Measurements from ENCODE around the gene STARD13. TPM values are rescaled to one million over a fixed set of nuclear protein-coding genes. Genes with fewer than 3 reads are reported as not detected.

The STARD13 gene
- polyA plus RNA-seq, 3 donors from 2014 or later = not detected

DNA sequence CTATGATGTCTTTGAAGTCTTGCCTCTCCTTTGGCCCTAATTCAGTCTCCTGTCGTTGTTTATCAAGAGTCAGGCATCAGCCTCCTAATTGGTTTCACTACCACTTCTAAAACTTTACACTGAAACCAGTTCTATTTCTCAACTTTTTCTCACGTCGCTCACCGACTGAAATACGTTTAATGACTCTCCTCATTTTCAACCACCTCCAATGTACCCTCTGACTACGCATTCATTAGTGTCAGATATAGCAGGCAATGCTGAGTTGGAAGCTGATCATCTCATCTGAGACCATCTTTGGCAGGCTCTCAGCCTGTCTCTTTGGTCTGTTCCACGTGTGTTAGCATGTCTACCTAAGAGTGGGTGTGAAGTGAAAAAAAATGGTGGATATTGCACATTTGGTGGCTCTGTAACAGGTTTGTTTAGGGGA lies 141.2 kb downstream of the STARD13 start:
- Mint-ChIP-seq H3K36me3 (peaks cover 0 to 2% (median 0%) of the 10 kb centered on the region in 3 donors), H3K27ac (no peak overlapping the region), H3K27me3 (ENCODE audit: low read depth in 3 of 3) (peaks cover 0 to 2% (median 0%) of the 10 kb centered on the region in 3 donors), H3K9me3 (peaks cover 0 to 4% (median 0%) of the 10 kb centered on the region in 6 donors), H3K4me3 (no peak overlapping the region), H3K4me1 (no peaks in the 10 kb centered on the region)
- no peak for DNase-seq

DNA sequence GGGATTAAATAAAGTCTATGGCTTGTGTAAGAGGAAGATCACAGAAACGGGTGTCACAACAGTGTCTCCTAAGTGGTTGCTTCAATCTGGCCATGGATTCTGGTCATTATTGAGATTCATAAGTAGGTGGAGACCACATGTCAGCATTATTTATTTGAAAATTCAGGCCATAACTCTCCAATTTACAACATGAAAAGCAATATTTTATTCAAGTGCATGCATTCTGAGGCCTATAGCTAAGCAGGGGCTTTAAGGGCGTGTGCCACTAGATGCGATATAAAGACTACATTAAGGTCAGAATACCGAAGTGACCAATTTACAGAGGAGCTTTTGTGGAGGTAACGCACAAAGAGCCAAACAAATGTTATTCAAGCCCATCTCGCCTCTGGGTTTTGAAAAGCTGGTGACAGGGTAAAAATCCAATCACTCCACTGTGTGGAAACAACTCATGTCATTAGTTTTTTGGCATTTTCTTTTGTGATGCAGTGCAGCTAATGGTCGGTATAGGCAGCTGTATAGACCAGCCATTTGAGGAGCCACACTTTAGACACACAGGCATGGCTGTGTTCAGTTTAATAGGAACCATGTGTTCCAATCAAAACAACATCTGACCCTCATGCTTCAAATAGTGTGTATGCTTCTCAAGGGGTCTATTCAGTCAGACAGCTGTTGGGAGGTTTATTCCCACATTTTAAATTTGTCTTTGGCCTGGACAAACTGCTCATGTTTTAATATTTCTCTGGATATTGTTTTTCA lies 145.6 kb downstream of the STARD13 start:
- H3K27ac Mint-ChIP-seq = no peak overlapping the region
- no peak for DNase-seq
- peaks cover 0 to 4% (median under 1%) of the 10 kb centered on the region in 6 donors for H3K9me3 Mint-ChIP-seq
- H3K27me3 Mint-ChIP-seq (ENCODE audit: low read depth in 3 of 3) = peaks cover 2 to 7% (median 5%) of the 10 kb centered on the region in 3 donors
- H3K4me1 Mint-ChIP-seq = no peaks in the 10 kb centered on the region
- no peak overlapping the region for H3K4me3 Mint-ChIP-seq
- peaks cover 0 to 2% (median 0%) of the 10 kb centered on the region in 3 donors for H3K36me3 Mint-ChIP-seq

DNA sequence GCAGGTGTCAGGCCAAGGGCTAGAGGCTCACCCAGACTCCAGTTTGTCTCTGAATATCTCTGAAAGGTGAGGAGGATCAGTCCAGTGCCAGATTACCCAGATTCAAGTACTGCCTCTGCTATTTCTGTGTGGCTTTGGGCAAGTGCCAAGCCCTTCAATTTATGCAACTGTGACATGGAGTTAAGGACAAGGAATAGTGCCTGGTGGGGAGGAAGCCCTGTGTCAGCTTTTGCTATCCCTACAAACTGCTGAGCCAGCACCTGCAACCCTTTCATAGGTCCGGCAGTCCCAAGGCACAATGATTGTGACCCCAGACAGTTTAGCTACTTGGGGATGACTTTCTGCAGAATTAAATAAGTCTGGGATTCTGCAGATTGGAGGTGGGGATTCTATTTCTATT lies 146.4 kb downstream of the STARD13 start:
- Mint-ChIP-seq H3K4me3 (no peak overlapping the region), H3K27me3 (ENCODE audit: low read depth in 3 of 3) (peaks cover 2 to 6% (median 5%) of the 10 kb centered on the region in 3 donors), H3K4me1 (no peaks in the 10 kb centered on the region), H3K36me3 (no peaks in the 10 kb centered on the region), H3K27ac (no peak overlapping the region), H3K9me3 (peaks cover 0 to 4% (median 0%) of the 10 kb centered on the region in 6 donors)
- DNase-seq = no peak

DNA sequence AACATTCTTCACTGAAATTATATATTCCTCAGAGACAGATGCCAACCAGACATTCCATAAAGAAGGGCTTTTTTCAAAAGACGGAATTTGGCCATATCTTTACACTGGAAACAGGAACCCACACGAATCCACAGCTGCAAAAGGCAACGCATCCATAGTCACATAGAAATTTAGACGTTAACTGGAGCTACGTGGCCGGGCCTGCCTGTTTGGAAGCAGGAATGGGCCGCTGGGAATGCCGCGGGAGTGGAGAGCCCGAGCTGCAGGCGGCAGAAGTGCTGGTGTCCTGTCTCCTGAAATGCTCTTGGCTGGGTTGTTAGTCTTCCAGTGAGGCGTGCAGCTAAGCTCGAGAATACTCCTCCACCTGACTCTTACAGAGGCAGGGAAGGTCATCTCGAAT lies 147.1 kb downstream of the STARD13 start:
- Mint-ChIP-seq H3K4me1 (no peaks in the 10 kb centered on the region), H3K9me3 (peaks cover 0 to 4% (median 0%) of the 10 kb centered on the region in 6 donors), H3K36me3 (no peaks in the 10 kb centered on the region), H3K27ac (no peak overlapping the region), H3K4me3 (no peak overlapping the region), H3K27me3 (ENCODE audit: low read depth in 3 of 3) (peaks cover 2 to 6% (median 5%) of the 10 kb centered on the region in 3 donors)
- DNase-seq = no peak

DNA sequence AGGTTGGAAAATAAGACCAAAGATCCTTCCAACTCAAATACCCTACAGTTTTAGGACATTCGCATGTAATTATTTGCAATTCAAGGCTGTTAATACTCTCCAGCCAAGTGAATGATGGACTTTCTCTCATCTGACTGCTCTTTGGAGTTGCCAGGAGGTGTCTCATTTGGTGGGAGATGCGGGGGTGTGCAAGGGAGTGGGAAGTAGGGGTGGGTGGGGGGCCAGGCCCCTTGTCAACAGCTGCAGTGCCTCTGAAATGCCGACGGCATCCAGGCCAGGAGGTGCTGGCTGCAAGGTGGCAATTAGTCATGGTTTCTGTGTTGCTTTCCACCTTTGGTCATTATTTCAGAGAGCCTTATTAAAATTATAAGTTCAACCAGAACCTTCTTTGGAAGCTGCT lies 147.8 kb downstream of the STARD13 start:
- Mint-ChIP-seq H3K9me3 (peaks cover 0 to 4% (median 0%) of the 10 kb centered on the region in 6 donors), H3K36me3 (no peaks in the 10 kb centered on the region), H3K4me3 (no peak overlapping the region), H3K4me1 (no peaks in the 10 kb centered on the region), H3K27ac (no peak overlapping the region), H3K27me3 (ENCODE audit: low read depth in 3 of 3) (peaks cover 2 to 6% (median 5%) of the 10 kb centered on the region in 3 donors)
- DNase-seq = no peak

DNA sequence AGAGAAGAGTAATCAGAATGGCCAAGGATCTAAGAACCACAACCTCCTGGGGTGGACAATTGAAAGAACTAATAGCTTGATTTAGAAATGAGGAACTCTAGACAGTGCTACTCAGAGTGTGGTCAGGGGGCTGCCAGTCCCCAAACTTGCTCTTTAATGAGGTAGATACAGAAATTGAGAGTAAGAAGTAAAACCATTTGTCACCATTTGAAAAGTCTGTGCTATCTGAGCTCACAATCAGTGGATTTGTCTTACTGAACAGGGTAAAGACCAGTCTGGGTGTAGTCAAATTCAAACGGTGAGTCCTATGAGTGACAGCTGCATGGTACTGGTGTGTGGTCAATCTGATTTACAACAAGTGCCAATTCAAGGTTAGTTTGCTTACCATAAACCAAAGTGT lies 150.5 kb downstream of the STARD13 start:
- H3K4me1 Mint-ChIP-seq = no peaks in the 10 kb centered on the region
- no peak overlapping the region for H3K27ac Mint-ChIP-seq
- no peak for DNase-seq
- peaks cover 2 to 6% (median 5%) of the 10 kb centered on the region in 3 donors for H3K27me3 Mint-ChIP-seq (ENCODE audit: low read depth in 3 of 3)
- peaks cover 0 to 1% (median 0%) of the 10 kb centered on the region in 6 donors for H3K9me3 Mint-ChIP-seq
- H3K4me3 Mint-ChIP-seq = no peak overlapping the region
- no peaks in the 10 kb centered on the region for H3K36me3 Mint-ChIP-seq

DNA sequence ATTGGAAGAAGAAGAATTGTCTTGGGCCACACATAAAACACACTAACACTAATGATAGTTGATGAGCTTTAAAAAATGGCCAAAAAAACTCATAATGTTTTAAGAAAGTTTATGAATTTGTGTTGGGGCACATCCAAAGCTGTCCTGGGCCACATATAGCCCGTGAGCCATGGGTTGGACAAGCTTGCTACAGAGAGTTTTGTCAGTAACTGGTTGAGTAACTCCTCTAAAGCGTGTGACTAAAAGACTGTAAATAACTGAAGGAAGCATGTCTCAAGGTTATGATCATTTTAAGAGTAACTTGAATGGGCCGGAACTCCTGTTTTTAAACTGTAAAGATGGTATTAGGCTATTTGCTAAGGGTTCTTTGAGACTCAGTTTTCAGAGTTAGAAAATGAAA lies 151.3 kb downstream of the STARD13 start:
- no peak for DNase-seq
- no peak overlapping the region for H3K27ac Mint-ChIP-seq
- H3K4me3 Mint-ChIP-seq = no peak overlapping the region
- peaks cover 2 to 7% (median 5%) of the 10 kb centered on the region in 3 donors for H3K27me3 Mint-ChIP-seq (ENCODE audit: low read depth in 3 of 3)
- H3K4me1 Mint-ChIP-seq = no peaks in the 10 kb centered on the region
- H3K36me3 Mint-ChIP-seq = no peaks in the 10 kb centered on the region
- H3K9me3 Mint-ChIP-seq = peaks cover 0 to 1% (median 0%) of the 10 kb centered on the region in 6 donors

DNA sequence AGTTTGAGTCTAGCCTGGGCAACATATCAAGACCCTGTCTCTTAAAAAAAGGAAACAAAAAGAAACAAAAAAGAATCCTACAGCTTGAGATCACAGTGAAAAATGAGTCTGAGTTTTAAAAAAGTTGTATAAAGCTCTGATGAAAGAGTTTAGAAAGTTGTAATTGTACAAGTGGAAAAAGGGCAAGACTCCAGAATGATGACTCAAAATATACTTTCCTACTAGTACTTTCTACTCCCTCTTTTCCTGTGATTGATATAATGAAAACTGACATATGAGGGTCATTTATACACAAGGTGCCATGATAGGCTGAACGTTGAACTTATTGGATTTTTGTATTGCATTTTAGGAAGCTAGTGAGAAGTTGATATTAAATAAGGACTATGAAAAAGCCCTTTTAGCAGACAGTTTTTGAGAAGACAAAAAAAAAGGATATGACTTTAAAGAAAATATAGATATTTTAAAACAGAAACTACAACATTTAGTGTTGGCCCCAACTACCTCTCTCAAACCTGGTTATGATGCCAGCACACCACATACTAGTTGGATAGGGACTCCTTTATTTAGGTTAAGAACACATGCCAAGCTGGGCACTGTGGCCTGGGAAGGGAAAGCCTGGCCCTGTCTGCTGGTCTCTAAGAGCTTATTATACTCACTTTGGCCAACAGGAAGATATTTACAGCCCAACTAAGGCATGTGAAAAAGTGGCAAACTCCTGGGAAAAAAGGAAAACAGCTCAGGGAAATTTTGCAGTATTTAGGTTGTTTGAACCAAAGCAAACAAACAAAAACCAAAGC lies 152.7 kb downstream of the STARD13 start:
- H3K4me1 Mint-ChIP-seq = no peaks in the 10 kb centered on the region
- peaks cover 2 to 9% (median 5%) of the 10 kb centered on the region in 3 donors for H3K27me3 Mint-ChIP-seq (ENCODE audit: low read depth in 3 of 3)
- H3K36me3 Mint-ChIP-seq = no peaks in the 10 kb centered on the region
- DNase-seq = no peak
- no peak overlapping the region for H3K4me3 Mint-ChIP-seq
- H3K27ac Mint-ChIP-seq = no peak overlapping the region
- H3K9me3 Mint-ChIP-seq = peaks cover 0 to 1% (median 0%) of the 10 kb centered on the region in 6 donors

DNA sequence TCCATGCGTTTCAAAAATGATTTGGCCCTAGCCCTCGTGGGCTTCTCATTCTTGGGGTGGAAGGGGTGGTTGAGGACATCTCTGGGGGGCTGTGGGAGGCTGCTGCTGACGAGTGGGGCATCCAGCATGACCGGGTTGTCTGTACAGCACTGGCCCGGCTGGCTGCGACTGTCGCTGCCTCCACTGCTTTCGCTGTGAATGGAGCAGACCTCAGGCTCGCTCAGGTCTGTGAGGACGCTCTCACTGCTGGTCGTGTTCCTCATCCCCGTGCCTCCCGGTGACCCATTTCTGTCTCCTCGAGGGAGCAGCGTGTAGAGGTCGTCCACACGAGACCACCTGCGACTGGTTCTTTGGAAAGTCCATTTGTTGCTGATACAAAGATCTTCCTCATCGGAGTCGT lies 155.7 kb downstream of the STARD13 start:
- Mint-ChIP-seq H3K4me3 (no peak overlapping the region), H3K36me3 (no peaks in the 10 kb centered on the region), H3K27ac (no peak overlapping the region), H3K4me1 (no peaks in the 10 kb centered on the region), H3K9me3 (no peaks in the 10 kb centered on the region), H3K27me3 (ENCODE audit: low read depth in 3 of 3) (peaks cover 0 to 5% (median 0%) of the 10 kb centered on the region in 3 donors)
- no peak for DNase-seq

DNA sequence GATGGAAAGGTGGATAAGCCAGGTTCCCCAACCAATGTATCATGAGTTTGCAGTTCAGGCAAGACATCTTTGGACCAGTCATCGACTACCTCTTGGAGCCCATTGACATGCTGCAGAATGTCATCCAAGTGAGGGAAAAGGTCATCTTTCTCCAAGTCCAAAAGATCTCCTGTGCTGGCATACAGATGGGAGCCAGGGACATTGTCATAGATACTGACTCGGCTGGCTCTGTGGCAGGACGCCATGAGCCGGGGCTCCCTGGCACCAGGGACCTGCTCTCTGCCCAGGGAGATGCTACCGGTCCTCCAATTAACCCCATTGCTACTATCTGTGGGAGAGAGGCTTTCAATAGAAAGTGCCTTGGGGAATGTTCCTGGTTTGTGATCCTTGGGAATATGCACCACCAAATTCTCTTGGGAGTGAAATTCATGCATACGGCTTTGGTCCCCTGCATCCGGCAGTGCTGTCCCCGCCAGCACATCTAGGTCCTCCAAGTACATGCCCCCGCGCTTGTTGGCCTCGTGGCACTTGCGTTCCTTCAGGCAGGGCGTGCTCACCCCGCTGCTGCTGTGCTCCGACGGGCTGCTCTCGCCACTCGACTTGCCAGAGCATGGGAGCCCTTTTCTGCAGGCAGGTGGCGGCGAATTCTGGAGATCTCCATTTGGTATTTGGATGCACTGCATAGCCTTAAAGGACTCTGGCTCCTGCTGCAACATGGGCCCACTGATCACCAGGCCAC lies 156.3 kb downstream of the STARD13 start:
- Mint-ChIP-seq H3K27me3 (ENCODE audit: low read depth in 3 of 3) (peaks cover 0 to 5% (median 0%) of the 10 kb centered on the region in 3 donors), H3K9me3 (no peaks in the 10 kb centered on the region), H3K4me3 (no peak overlapping the region), H3K27ac (no peak overlapping the region), H3K36me3 (no peaks in the 10 kb centered on the region), H3K4me1 (no peaks in the 10 kb centered on the region)
- no peak for DNase-seq

DNA sequence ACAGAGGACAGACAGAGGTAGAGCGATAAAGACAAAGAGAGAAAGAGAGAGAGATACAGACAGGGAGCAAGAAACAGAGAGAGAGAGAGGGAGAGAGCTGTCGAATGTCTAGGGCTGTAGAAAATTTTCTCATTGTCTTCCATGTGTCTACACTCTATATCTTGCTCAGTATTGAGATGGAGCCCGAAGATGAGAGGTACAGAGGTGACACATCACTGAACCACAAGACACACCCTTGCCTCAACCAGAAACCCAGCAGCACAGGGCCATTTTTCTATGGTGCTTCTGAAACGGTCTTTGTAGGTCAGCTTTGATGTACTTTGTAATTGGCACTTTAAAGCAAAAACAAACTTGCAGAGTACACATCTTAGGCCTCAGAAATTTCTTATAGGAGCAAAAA lies 157.4 kb downstream of the STARD13 start:
- no peaks in the 10 kb centered on the region for H3K9me3 Mint-ChIP-seq
- H3K27me3 Mint-ChIP-seq (ENCODE audit: low read depth in 3 of 3) = peaks cover 3 to 5% (median 3%) of the 10 kb centered on the region in 3 donors
- no peaks in the 10 kb centered on the region for H3K4me1 Mint-ChIP-seq
- no peak overlapping the region for H3K4me3 Mint-ChIP-seq
- no peak overlapping the region for H3K27ac Mint-ChIP-seq
- H3K36me3 Mint-ChIP-seq = no peaks in the 10 kb centered on the region
- DNase-seq = no peak

DNA sequence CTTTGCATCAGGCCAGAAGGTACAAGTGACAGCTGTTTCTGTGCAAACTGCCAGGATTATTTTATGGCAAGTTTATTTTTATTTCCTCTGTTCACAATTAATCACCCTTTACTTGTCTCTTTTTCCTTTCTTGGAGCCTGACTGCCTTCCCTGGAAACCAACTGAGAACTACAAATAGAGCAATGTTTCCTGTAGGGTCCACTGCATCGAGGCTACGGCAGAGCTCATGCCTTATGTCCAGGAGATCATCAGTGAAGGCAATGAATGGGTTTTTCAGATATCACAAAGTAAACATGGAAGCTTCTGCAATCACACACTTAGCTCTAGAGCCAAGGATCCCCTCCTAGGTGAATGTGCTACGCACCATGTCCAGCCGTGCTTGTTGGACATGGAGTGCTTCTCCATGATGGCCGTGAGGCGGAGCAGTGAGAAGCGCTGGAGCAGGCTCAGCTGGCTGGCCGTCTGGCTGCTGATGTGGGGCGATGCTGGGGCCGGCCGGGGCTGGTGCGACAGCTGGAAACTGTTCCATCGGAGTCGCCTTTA lies 158.5 kb downstream of the STARD13 start:
- peaks cover 0 to 1% (median 0%) of the 10 kb centered on the region in 6 donors for H3K9me3 Mint-ChIP-seq
- DNase-seq = no peak
- no peaks in the 10 kb centered on the region for H3K4me1 Mint-ChIP-seq
- peaks cover 3 to 5% (median 3%) of the 10 kb centered on the region in 3 donors for H3K27me3 Mint-ChIP-seq (ENCODE audit: low read depth in 3 of 3)
- H3K36me3 Mint-ChIP-seq = no peaks in the 10 kb centered on the region
- no peak overlapping the region for H3K27ac Mint-ChIP-seq
- H3K4me3 Mint-ChIP-seq = no peak overlapping the region

DNA sequence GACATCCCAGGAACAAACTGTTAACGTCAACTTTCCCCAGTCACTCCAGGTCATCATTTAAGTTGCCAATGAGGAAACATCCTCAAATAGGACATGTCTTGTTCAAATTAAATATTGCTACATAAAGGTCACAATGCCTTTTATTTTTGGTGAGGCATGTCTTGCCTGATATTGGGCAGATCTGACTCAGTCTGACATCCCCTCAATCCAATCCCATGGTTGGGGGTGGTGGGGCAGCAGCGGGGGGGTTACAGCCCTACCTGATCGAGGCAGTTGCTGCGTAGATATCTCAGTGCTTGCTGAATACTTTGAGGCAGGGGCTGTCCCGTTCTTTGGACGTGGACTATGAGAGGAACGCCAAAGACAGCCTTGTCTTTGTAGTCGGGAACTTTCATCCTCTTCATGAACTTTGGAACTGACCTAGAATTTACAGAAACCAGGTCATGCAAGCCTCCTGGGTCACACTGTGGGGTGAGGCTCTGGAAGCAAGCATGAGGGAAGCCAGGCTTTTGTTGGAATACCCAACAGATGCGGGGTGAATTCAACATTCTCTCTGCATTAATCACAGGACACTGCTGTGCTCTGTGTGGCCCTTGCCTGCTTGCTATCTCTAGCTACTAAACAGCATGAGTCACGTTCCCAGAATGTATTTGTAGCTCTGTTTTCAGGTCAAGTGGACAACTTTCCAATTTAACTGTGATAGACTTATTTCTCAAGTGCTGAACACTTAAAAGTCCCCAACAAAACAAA lies 159.6 kb downstream of the STARD13 start:
- Mint-ChIP-seq H3K4me1 (no peaks in the 10 kb centered on the region), H3K36me3 (no peaks in the 10 kb centered on the region), H3K27me3 (ENCODE audit: low read depth in 3 of 3) (peaks cover 3 to 5% (median 3%) of the 10 kb centered on the region in 3 donors), H3K4me3 (no peak overlapping the region), H3K27ac (no peak overlapping the region), H3K9me3 (peaks cover 0 to 1% (median 0%) of the 10 kb centered on the region in 6 donors)
- no peak for DNase-seq

Measured in immature natural killer cell (primary cell).